GM23338 (cell line): Measurements from ENCODE around the gene ZNF648.

Experiments used
- EZH2 ChIP-seq: fragments of 200-600 bp; sonication (generic); IDR thresholded peaks from one replicate; pipeline ENCODE4 v1.8.0; 2017; ENCODE audit warnings: antibody characterized with exemption, mild to moderate bottlenecking, low read depth; ENCODE audit not compliant: unreplicated experiment
- NANOG ChIP-seq: IDR thresholded peaks from 2 replicates; pipeline ENCODE4 v1.6.1; 2016; ENCODE audit warnings: antibody characterized with exemption, borderline replicate concordance
- POLR2AphosphoS5 ChIP-seq: IDR thresholded peaks from 2 replicates; pipeline ENCODE4 v1.6.1; 2016; ENCODE audit warnings: antibody characterized with exemption, low read depth
- ZNF114 ChIP-seq: fragments of 250-450 bp; sonication (Bioruptor Pico); IDR thresholded peaks from 2 replicates; pipeline ENCODE4 v1.5.0; 2020; ENCODE audit warnings: mild to moderate bottlenecking, moderate library complexity
- TF ChIP-seq, protein P1 (sequence below), 2 experiments: fragments of 200-600 bp in 1 of 2; sonication (generic) in 1 of 2; conservative IDR thresholded peaks; 2 replicates each; pipeline versions ENCODE4 v1.5.1 to v1.6.1; 2016 to 2017; ENCODE audit warnings: antibody characterized with exemption in 2 of 2, low read depth in 2 of 2, mild to moderate bottlenecking in 2 of 2, moderate library complexity in 1 of 2

GRCh38 chr1:182064611-182065010 lies 3.1 kb upstream of the ZNF648 start:
- no peak for TF ChIP-seq NANOG
- TF ChIP-seq POLR2AphosphoS5 = no peak
- TF ChIP-seq, protein P1, sequence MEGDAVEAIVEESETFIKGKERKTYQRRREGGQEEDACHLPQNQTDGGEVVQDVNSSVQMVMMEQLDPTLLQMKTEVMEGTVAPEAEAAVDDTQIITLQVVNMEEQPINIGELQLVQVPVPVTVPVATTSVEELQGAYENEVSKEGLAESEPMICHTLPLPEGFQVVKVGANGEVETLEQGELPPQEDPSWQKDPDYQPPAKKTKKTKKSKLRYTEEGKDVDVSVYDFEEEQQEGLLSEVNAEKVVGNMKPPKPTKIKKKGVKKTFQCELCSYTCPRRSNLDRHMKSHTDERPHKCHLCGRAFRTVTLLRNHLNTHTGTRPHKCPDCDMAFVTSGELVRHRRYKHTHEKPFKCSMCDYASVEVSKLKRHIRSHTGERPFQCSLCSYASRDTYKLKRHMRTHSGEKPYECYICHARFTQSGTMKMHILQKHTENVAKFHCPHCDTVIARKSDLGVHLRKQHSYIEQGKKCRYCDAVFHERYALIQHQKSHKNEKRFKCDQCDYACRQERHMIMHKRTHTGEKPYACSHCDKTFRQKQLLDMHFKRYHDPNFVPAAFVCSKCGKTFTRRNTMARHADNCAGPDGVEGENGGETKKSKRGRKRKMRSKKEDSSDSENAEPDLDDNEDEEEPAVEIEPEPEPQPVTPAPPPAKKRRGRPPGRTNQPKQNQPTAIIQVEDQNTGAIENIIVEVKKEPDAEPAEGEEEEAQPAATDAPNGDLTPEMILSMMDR (conservative IDR thresholded peaks at IDR 0.05; ENCODE audit: low read depth in 2 of 2) = no peak
- no peak for TF ChIP-seq ZNF114 (CRISPR knock-in tag)
- TF ChIP-seq EZH2 = no peak
